TTC549 (cell line): ENCODE data around the gene GARIN5A.

Experiments
- FAIRE-seq: peaks from 2 replicates; lab custom pipeline; 2012; peaks lifted over from hg19 to GRCh38; lab: Jason Lieb, UNC

The GARIN5A gene

DNA sequence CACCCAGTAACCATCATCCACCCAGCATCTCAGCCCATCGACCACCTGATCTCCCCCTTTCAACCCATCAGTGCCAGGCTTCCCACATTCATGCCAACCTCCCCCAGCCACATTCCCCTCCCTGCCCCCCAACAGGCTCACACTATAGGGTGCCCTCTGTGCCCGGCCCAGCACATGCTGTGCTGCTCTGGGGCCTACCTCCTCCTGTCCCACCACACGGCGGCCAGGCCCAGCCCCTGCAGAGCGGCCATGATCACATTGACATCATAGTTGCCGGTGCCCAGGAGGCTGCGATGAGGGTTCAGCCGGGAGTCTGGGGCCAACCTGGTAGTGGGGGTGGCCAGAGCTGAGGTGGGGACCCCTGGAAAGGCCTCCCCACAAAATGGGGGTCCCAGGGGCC is 30.7 kb upstream of the GARIN5A start:
- FAIRE-seq = no peak

DNA sequence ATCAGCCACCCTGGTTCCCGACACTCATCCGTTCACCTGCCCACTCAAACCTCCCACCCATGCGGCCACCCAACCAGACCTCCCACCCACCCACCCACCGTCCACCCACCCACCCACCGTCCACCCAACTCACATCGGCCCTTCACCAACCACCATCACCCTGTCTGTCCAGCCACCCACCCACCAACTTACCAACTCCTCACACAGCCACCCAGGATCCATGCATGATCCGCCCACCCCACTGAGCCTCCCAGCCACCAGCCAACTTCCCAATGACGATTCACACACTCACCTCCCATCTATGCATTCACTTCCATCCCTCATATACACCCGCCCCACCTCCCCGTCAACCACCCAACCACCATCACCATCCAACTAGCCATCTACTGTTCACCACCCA is 30.1 kb upstream of the GARIN5A start:
- FAIRE-seq = no peak

DNA sequence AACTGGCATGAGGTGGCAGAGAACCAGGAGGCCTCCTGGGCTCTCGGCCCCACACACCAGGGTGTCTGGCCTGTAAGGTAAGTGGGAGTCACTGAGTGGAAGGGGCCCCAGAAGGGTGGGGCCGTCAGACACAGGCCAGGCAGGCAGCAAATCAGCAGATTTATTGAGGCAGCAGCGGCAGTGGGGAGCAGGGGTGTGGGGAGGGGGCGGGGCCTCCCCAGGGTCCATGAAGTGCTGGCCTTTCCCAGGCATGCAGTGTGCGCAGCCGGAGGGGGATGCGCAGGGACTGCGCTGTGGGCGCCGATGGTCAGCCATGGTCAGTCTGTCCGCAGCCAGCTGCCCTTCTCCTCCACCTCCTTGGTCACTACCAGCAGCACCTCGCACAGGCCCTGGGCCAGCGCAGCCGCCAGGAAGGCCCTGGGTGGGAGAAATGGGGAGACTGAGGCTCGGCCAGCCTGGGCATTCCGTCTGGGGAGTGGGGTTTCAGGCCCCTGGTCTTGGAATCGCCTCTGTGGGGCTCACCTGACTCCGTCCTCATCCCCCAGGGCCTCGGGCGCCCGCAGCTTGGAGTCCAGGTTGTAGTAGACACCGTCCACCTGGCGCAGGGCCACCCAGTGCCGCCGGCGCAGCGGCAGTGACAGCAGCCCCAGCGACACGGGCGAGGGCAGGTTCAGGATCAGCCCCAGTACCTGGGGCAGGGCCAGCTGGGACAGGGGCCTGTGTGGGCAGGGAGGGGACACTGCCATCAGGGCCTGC is 29.4 kb upstream of the GARIN5A start:
- no peak for FAIRE-seq

DNA sequence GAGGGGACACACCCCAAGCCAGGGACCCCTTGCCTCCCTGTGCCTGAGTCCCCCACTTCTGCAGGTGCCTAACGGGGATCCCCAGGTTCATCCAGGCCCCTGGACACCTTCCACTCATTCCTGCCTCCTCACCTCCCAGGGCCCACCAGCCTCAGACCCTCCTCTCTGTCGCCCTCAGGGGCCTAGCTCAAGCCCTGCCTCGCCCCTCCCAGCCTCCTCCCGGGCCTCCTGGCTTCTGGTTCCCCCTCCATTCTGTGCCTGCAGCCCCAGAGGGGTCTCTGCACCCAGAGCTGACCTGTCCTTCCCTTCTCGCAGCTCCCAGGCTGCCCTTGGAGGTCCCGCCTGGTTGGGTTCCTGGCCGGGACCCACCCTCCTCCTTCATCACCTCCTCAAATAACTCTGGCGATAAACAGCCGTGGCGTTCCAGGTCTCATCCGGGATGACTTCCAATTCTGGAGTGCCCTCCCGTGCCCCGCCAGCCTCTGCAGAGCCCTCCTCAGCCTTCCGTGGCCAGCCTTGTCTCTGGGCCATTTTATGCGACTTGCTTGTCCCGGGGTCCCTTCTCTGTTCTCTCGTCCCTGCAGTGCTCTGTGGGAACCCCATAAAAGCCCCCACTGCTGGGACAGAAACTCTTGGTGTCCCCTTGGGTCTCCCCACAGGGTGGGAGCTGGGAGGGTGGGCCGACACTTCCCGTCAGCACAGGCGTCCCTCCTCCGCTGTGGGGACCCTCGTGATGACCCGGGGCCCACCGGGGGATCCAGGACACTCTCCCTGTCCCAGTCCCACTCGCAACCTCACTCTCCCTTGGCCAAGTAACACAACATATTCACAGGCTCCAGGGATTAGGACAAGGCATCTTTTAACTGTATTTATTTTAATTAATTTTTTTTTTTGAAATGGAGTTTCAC is 25.2 kb upstream of the GARIN5A start:
- FAIRE-seq = no peak

DNA sequence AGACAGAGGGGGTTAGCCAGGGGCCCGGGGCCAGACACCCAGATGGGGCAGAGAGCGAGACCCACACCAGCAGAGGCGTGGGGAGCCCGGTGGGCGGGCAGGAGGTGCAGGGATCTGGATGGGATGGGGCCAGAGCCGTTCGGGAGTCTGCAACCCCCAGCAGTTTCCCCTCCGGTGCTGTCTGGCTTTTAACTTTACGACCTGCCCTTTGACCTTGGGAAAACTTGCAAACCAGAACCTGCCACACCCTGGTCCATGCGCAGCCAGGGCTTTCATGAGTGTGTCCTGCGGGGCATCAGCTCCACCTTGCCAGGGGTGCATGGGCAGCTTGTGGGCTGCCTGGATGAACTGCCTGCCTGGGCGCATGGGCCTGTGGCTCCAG is 24.5 kb upstream of the GARIN5A start:
- no peak for FAIRE-seq

DNA sequence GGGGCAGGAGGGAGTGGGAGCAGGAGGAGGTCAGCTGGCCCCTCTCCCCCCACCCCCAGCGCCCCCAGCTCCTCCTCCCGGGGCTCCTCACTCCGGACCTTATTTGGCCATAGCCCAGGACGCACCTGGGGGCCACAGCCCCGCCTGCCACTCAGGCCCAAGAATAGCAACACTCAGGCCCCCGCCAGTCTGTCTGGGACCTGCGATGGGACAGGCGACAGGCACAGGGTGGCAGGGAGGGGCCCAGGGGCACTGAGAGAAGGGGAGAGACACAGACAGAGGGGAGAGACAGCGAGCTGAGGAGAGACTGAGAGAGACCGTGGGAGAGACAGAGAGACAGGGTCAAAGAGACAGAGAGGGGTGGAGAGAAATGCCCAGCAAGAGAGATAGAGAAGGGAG is 24.1 kb upstream of the GARIN5A start:
- no peak for FAIRE-seq

DNA sequence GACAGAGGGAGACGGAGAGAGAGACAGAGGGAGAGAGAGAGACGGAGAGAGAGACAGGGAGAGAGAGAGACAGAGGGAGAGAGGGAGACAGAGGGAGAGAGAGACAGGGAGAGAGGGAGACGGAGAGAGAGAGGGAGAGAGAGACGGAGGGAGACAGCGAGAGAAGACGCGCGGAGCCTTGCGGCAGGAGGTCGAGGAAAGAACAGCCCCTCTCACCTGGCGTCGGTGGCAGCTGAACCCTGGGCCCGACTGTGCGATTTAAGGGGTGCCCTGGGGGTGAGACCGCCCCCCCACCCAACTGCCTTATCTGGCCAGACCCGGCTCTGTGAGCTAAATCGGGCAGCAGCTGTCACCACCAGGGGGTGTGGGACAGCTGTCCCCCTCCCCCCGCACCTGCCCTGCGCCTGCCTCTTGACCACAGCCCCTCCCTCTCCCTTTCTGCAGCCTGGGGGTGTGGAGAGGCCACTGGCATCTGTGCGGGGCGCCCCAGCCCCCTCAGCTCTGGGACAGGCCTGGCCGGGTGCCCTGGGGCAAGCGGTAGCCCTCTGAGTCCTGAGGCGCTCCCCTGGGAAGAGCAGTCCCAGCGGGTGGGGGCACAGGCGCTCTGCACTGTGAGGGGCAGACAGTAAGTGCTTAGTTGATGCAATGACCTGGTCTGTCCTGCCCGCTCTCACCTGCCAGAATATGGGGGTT is 23.6 kb upstream of the GARIN5A start:
- FAIRE-seq = no peak

DNA sequence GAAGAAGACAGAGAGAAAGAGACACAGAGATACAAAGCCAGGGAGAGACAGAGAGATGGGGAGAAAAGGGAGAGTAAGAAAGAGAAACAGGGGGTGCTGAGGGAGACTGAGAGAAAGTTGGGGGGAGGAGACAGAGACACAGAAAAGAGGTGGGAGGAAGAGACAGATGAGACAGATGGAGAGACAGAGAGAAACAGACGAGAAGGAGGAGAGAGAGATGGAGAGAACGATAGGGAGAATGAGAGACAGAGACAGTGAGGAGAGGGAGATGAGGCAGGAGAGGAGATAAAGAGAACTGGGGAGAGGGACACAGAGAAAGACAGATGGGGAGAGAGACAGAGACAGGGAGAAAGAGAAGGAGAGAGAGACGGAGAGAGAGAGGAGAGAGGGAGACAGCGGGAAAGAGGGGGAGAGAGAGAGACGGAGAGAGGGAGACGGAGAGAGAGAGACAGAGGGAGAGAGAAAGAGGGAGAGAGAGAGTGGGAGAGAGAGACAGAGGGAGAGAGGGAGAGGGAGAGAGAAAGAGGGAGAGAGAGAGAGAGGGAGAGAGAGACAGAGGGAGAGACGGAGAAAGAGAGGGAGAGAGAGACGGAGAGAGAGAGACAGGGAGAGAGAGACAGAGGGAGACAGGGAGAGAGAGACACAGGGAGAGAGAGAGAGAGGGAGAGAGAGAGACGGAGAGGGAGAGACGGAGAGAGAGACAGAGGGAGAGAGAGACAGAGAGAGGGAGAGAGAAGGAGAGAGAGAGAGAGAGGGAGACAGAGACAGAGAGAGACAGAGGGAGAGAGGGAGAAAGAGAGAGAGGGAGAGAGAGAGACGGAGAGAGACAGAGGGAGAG is 21.8 kb upstream of the GARIN5A start:
- FAIRE-seq = no peak

DNA sequence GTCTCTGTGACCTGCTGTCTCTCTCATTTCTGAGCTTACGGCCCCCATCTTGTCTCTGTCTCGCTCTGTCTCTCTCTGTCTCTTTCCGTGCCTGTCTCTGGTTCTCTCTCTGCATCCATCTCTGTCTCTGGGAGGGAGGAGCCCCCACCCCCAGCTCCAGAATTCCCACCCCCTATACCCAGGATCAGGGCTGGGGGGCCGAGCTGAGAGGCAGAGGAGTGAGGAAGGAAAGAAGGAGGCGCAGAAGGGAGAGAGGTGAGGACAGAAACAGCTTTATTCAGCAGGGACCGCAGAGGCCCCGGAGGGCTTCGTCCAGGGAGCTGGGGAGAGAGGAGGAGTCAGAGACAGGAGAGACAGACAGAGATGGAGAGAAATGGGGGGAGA is 20.4 kb upstream of the GARIN5A start:
- FAIRE-seq = no peak

DNA sequence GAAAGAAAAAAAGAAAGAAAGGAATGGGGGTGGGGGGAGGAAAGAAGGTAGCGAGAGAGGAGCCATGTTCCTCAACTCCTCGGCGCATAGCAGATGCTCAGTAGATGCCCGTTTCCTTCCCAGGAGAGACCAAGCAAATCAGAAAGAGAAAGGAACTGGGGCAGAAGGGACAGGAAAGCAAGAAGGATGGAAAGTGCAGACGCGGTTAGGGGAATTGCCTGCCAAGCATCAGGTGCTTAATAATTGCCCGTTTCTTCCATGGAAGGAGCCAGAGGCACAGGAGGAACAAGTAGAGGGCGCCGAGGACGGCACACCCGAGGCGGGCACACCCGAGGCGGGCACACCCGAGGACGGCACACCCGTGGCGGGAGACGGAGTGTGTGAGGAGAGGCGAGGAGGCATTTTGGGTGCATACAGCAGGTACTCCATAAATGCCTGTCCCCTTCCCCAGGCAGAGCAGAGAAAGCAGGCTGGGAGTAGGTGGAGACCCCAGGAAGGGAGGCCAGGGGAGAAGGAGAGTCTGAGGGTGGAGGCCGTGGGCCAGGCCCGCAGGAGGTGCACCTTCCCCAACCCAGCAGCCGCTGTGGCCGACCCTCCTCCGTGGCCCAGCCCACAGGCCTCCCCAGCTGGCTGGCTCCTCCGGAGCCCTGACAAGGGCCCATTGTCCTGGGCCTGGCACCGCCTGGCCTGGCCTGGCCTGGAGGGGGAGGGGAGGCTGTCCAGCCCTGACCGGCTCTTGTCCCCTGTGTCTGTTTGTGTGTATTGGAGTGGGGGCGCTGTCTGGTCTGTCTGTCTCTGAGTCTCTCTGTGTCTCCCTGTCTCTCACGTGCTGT is 19.8 kb upstream of the GARIN5A start:
- no peak for FAIRE-seq

DNA sequence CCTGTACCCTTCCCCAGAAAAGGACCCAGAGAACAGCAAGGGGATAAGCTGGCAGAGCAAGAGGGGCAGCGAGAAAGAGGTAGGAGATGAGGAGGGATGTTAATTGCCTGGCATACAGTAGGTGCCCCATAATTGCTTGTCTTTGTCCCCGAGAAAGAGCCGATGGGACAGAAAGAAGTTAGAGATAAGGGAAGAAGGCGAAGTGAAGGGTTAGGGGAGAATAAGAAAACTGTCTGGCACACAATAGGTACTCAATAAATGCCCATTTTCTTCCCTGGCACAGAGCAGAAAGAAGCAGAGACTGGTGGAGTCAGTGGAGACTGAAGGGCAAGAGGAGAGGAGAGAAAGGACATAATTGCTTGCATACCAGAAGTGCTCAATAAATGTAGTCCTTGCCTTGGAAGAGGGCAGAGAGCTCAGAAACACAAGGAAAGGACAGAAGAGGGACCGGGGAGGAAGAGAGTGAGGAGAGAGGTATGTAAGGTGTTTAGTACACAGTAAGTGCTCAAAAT is 18.4 kb upstream of the GARIN5A start:
- no peak for FAIRE-seq

DNA sequence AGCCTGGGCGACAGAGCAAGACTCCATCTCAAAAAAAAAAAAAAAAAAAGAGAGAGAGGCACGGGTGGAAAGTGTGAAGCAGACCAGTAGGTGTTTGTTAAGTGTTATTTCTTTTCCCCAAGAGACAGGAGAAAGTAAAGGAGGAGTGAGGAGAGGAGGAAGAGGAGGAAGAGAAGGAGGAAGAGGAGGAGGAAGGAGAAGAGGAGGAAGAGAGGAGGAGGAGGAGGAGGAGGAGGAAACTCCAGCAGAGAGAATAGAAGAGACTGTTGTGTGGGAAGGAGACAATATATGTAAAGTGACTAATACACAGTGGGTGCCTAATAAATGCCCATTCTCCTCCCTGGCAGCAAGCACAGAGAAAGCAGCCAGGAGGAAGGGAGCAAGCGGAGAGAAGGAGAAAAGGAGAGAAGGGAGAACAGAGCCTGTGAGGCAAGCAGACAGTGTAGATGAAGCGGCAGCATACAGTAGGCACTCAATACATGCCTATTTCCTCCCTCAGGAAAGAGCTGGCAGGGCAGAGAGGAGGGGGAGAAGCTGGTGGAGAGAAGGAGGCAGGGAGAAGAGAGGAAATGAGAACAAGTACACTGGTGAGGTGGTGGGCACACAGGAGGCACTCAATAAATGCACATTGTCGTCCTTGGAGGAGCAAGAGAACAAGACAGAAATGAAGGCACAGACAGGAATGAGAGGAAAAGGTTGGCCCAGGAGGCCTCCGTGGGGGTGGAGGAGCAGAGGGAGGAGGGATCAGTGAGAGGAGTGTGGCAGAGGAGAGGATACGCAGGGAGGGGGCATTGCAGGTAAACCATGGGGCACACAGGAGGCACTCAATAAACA is 17.8 kb upstream of the GARIN5A start:
- FAIRE-seq = no peak

DNA sequence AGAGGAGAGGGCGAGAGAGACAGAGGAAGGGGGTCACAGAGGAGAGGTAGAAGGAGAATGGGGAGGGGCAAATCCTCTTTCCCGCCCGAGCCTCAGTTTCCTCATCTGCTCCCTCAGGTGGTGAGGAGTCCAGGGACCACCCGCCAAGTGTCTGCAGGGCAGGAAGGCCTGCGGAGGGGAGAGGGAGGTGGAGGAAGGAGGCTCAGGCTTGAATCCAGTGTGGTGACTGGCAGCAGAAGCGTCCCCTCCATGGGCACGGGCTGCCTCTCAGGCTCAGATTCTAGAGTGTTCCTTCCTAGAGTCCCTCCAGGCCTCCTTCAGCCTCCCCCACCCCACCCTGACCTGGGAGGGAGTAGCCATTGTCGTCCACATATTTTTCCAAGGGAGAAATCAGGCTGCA is 16.5 kb upstream of the GARIN5A start:
- FAIRE-seq = no peak

DNA sequence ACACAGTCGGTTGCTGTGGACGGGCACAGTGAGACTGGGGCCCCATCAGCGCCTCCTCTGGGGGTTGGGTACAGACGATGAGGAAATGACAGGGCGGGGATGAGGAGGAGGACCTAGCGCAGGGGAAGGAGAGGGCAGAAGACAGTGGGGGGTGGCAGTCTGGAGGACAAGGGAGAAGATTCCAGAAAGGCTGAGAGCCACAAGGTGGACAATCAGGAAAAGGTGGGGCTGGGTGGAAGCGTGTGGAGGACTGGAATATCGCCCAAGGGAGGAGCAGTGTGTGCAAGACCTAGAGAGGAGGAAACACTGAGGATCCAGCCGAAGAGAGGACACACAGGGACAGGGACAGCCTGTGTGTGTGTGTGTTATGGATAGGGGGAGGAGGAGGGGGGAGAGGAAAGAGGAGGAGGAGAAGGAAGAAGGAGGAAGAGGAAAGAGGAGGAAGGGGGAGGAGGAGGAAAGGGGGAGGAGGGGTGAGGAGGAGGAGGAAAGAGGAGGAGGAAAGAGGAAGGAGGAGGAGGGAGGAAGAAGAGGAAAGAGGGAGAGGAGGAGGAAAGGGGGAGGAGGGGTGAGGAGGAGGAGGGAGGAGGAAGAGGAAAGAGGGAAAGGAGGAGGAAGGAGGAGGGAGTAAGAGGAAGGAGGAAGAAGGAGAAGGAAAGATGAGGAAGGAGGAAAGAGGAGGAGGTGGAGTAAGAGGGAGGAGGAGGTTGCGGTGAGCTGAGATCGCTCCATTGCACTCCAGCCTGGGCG is 15.8 kb upstream of the GARIN5A start:
- no peak for FAIRE-seq

DNA sequence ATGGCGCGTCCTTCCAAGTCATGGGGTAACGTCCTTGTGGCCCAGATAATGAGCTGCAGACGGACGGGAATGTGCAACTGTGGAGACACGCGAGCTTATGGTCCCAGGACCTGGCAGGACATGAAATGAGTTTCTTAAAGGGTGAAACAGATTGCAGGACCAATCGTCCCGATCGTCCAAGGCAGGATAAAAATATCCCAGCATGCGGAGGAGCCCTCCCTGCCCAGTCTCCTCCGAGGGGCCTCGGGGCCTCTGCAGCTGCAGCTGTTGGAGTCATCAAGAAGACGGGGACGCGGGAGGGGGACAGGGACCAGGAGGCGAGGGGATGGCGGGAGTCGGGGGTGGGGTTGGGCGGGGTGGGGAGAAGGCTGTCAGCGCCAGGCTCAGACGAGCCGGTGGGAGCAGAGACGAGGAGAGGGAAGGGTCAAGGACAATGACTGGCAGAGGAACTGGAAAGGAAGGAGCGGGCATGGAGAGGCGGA is 14.4 kb upstream of the GARIN5A start:
- no peak for FAIRE-seq

DNA sequence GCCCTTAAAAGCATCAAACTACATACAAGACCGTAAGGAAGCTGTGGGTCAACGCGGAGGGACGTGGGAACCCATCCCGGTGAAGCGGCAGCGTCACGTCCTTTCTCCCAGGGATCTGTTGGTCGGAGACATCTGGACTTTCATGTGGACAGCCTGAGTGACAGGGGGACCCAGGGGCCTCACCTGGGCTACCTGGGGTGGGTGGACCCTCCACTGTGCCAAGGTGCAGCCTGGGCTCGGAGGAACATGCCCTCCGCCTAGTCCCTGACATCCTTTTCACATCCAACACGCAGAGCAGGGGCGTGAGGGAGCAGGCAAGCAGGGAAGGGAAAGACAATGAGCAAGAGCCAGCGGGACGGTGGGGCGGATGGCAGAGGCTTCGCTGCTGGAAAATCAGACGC is 13.8 kb upstream of the GARIN5A start:
- no peak for FAIRE-seq

DNA sequence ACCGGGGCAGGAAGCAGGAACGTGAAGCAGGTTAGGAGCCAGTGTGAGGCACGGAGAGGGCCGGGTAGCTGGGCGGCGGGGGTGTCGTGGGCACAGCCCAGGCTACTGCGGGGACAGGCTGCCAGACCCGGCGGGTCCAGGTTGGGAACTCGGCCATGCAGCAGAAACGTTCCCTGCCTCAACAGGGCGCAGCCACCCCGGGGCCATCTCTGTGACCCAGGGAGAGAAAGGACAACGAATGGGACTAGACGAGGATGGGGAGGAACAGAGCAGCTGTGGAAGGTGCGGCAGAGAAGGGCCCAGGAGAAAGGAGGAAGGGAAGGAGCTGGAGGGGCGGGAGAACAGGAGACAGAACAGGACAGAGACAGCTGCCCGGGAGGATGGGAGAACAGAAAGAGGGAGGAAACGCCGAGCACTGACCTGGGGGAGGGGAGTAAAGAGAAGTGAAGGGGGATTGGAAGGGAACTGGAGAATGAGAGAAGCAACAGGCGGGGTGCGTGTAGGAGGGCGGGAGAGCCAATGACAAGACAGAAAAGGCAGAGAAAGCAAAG is 12.9 kb upstream of the GARIN5A start:
- FAIRE-seq = no peak

DNA sequence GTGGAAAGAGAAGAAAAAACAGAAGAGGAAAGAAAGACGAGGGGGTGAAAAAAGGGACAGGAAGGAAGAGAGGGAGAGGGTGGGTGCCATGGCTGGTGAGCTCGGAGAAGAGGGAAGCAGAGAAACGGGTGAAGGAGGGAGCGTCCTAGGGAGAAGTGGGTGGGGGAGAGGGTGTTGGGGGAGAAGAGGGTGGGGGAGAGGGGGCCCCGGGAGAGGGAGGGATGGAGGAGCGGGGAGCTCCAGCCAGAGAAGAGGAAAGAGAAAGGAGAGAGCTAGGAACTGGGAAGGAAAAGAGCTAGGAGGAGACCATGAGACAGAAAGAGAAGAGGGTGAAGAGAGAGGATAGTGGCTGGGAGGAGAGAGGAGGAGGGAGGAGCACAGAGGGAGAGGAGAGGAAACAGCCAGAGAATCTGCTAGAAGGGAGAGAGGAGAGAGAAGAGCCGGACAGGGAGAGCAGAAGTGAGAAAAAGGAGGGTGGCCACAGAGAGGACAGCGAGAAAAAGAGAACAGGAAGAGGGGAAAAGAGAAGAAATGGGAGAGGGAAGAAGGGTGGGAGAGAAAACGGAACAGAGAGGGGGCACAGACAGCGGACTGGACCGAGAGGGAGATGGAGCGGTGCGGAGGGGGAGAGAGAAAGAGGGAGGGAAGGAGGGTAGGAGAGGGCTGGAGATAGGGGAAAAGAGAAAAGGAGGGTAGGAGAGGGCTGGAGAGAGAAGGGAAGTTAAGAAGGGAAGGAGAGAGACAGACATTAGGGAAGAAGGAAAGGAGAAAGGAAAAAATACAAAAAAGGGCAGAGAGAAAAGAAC is 11.9 kb upstream of the GARIN5A start:
- FAIRE-seq = no peak
